MM.1S (cell line): ENCODE results near the gene FH.

Experiments used
- DNase-seq: peaks from one replicate; pipeline ENCODE4 v3.0.0-alpha.2; 2015
- H2AFZ ChIP-seq: fragments of 300-600 bp; sonication (generic); 2 replicates; pipeline ENCODE4 v1.6.0; 2016; ENCODE audit warnings: antibody characterized with exemption, low read length
- H3F3A ChIP-seq: fragments of 300-600 bp; sonication (generic); 2 replicates; pipeline ENCODE4 v1.6.1; 2016; ENCODE audit warnings: mild to moderate bottlenecking, antibody characterized with exemption, low read length, moderate library complexity, mixed read lengths; ENCODE audit not compliant: insufficient read depth
- H3K27ac ChIP-seq: fragments of 300-600 bp; sonication (generic); 2 replicates; pipeline ENCODE4 v1.5.1; 2016; ENCODE audit warnings: mild to moderate bottlenecking, low read length
- H3K27me3 ChIP-seq: fragments of 300-600 bp; sonication (generic); replicated peaks from 2 replicates; pipeline ENCODE4 v1.6.0; 2016; ENCODE audit warnings: low read length; ENCODE audit not compliant: insufficient read depth
- H3K36me3 ChIP-seq: fragments of 300-600 bp; sonication (generic); replicated peaks from 2 replicates; pipeline ENCODE4 v1.6.1; 2016; ENCODE audit warnings: mild to moderate bottlenecking, low read length, mixed read lengths; ENCODE audit not compliant: insufficient read depth
- H3K4me1 ChIP-seq: fragments of 300-600 bp; sonication (generic); 2 replicates; pipeline ENCODE4 v1.6.1; 2016; ENCODE audit warnings: low read length, mixed read lengths
- H3K4me2 ChIP-seq: fragments of 300-600 bp; sonication (generic); 2 replicates; pipeline ENCODE4 v1.6.0; 2016; ENCODE audit warnings: low read depth, low read length
- H3K4me3 ChIP-seq: fragments of 300-600 bp; sonication (generic); 2 replicates; pipeline ENCODE4 v1.5.1; 2016; ENCODE audit warnings: low read length, mixed read lengths
- H3K79me2 ChIP-seq: fragments of 300-600 bp; sonication (generic); 2 replicates; pipeline ENCODE4 v1.6.1; 2016; ENCODE audit warnings: mixed run types, low read length, mixed read lengths
- H3K9ac ChIP-seq: fragments of 300-600 bp; sonication (generic); 2 replicates; pipeline ENCODE4 v1.6.1; 2016; ENCODE audit warnings: low read length, mixed read lengths
- H3K9me2 ChIP-seq: fragments of 300-600 bp; sonication (generic); replicated peaks from 2 replicates; pipeline ENCODE4 v1.6.1; 2016; ENCODE audit warnings: mild to moderate bottlenecking, low read length, mixed read lengths; ENCODE audit not compliant: insufficient read depth
- H3K9me3 ChIP-seq: fragments of 300-600 bp; sonication (generic); replicated peaks from 2 replicates; pipeline ENCODE4 v1.6.1; 2016; ENCODE audit warnings: mild to moderate bottlenecking, low read length, mixed read lengths; ENCODE audit not compliant: insufficient read depth
- H4K20me1 ChIP-seq: fragments of 300-600 bp; sonication (generic); 2 replicates; pipeline ENCODE4 v1.6.1; 2016; ENCODE audit warnings: mild to moderate bottlenecking, low read length, moderate library complexity, mixed read lengths; ENCODE audit not compliant: insufficient read depth
- CTCF ChIP-seq: fragments of 300-600 bp; sonication (generic); IDR thresholded peaks from 2 replicates; pipeline ENCODE4 v1.5.1; 2016; ENCODE audit warnings: antibody characterized with exemption, low read length, mixed read lengths
- EZH2 ChIP-seq: fragments of 300-600 bp; sonication (generic); optimal IDR thresholded peaks from 2 replicates; pipeline ENCODE3; 2017; ENCODE audit warnings: low read depth, mild to moderate bottlenecking, antibody characterized with exemption, low read length, mixed read lengths
- EZH2phosphoT487 ChIP-seq: fragments of 300-600 bp; sonication (generic); IDR thresholded peaks from 2 replicates; pipeline ENCODE4 v1.6.1; 2018; ENCODE audit warnings: antibody characterized with exemption, low read length

FH gene

GRCh38 chr1:241499910-241500309 lies 19.6 kb downstream of the FH start:
- Histone ChIP-seq H3K9me3 (no peaks in the 10 kb centered on the region), H3K9ac (no peak overlapping the region), H3K27me3 (no peaks in the 10 kb centered on the region), H2AFZ (no peak overlapping the region), H3K9me2 (no peaks in the 10 kb centered on the region), H3K27ac (no peak overlapping the region), H3K4me2 (no peak overlapping the region), H3K79me2 (peaks cover 18% of the 10 kb centered on the region), H3K4me1 (no peaks in the 10 kb centered on the region), H3F3A (no peaks in the 10 kb centered on the region), H3K4me3 (no peak overlapping the region), H4K20me1 (no peaks in the 10 kb centered on the region), H3K36me3 (peaks cover 30% of the 10 kb centered on the region)
- no peak for TF ChIP-seq EZH2phosphoT487
- TF ChIP-seq EZH2 = no peak
- peak; percentile 55 for TF ChIP-seq CTCF
- peak; percentile 29 for DNase-seq

GRCh38 chr1:241495741-241496140 lies 23.8 kb downstream of the FH start:
- H3K27me3 ChIP-seq = no peaks in the 10 kb centered on the region
- TF ChIP-seq EZH2 = no peak
- no peak for TF ChIP-seq EZH2phosphoT487
- TF ChIP-seq CTCF = no peak
- 0 out of 2 replicates have a peak, but pooled peaks cover 4% of the 10 kb centered on the region for H3K79me2 ChIP-seq
- H3F3A ChIP-seq = no peaks in the 10 kb centered on the region; the same call in 1 of the 2 replicates
- H3K4me2 ChIP-seq = no peak overlapping the region
- no peaks in the 10 kb centered on the region for H4K20me1 ChIP-seq
- H3K9ac ChIP-seq = no peak overlapping the region
- H3K4me1 ChIP-seq = no peaks in the 10 kb centered on the region
- peaks cover 12% of the 10 kb centered on the region; the same call in 1 of the 2 replicates for H3K36me3 ChIP-seq
- H3K9me3 ChIP-seq = no peaks in the 10 kb centered on the region
- DNase-seq = no peak
- no peaks in the 10 kb centered on the region for H3K9me2 ChIP-seq
- no peak overlapping the region for H3K4me3 ChIP-seq
- H3K27ac ChIP-seq = no peak overlapping the region
- H2AFZ ChIP-seq = no peak overlapping the region

- H3K27me3 ChIP-seq = no peaks in the 10 kb centered on the region
- no peak overlapping the region for H3K9ac ChIP-seq
- H3K9me2 ChIP-seq = no peaks in the 10 kb centered on the region
- H3K4me2 ChIP-seq = no peak overlapping the region
- no peak overlapping the region for H3K4me3 ChIP-seq
- H3K36me3 ChIP-seq = no peaks in the 10 kb centered on the region
- DNase-seq = no peak
- no peak overlapping the region for H2AFZ ChIP-seq
- no peaks in the 10 kb centered on the region for H4K20me1 ChIP-seq
- H3K9me3 ChIP-seq = no peaks in the 10 kb centered on the region
- H3F3A ChIP-seq = no peaks in the 10 kb centered on the region; the same call in 1 of the 2 replicates
- no peak overlapping the region for H3K27ac ChIP-seq
- no peak for TF ChIP-seq EZH2phosphoT487
- no peak for TF ChIP-seq CTCF
- no peak for TF ChIP-seq EZH2
- no peaks in the 10 kb centered on the region for H3K79me2 ChIP-seq
- no peaks in the 10 kb centered on the region for H3K4me1 ChIP-seq
Observed at GRCh38 chr1:241488739-241489138, 30.8 kb downstream of the FH start.
